CD4-positive, alpha-beta T cell (primary cell): ENCODE measurements around the gene PGLYRP4. TPM values are rescaled to one million over a fixed set of nuclear protein-coding genes. Genes with fewer than 3 reads are reported as not detected.
A peak's percentile ranks its signal among the peaks of the same experiment; 100 is the strongest.

Experiments used
- ATAC-seq: fragments of 200-7000 bp; cut with Tn5 transposase; one replicate; pipeline ENCODE4 v1.10.0; 2022; ENCODE audit warnings: mild to moderate bottlenecking; ENCODE audit not compliant: poor library complexity
- CTCF ChIA-PET: fragments of 350-600 bp; sonication (Branson Sonifier 250); formaldehyde crosslinking; loops from one replicate; lab custom pipeline; 2021; ENCODE audit warnings: antibody characterized with exemption, inconsistent platforms; lab: Charles Lee
- POLR2A ChIA-PET: fragments of 350-600 bp; sonication (Branson Sonifier 250); formaldehyde crosslinking; loops from one replicate; lab custom pipeline; 2021; ENCODE audit warnings: antibody characterized with exemption, inconsistent platforms; lab: Charles Lee
- DNase-seq, 14 experiments: peaks; one replicate each; pipeline ENCODE4 v3.0.0-alpha.2; 2013 to 2020; ENCODE audit warnings: mixed read lengths in 2 of 14
- H3K27ac ChIP-seq, 2 donors: one replicate each; pipeline versions ENCODE4 v1.5.1 to v1.7.0; 2013; ENCODE audit warnings: low read length in 2 of 2, low read depth in 1 of 2, mild to moderate bottlenecking in 1 of 2
- H3K27me3 ChIP-seq, 2 experiments: 1 replicate in 1 of 2; 2 replicates in 1 of 2; pipeline versions ENCODE4 v1.6.1 to v1.7.0; 2013; ENCODE audit warnings: low read length in 2 of 2, control low read depth in 1 of 2, mild to moderate bottlenecking in 1 of 2, moderate library complexity in 1 of 2; ENCODE audit not compliant: insufficient read depth in 2 of 2, control insufficient read depth in 1 of 2
- H3K36me3 ChIP-seq: one replicate; pipeline ENCODE4 v1.6.1; 2013; ENCODE audit warnings: low read length, control low read depth; ENCODE audit not compliant: insufficient read depth
- H3K4me1 ChIP-seq: one replicate; pipeline ENCODE4 v1.6.1; 2013; ENCODE audit warnings: low read length, control low read depth; ENCODE audit not compliant: insufficient read depth
- H3K4me3 ChIP-seq: one replicate; pipeline ENCODE4 v1.5.1; 2013; ENCODE audit warnings: mild to moderate bottlenecking, low read length, moderate library complexity
- H3K9me3 ChIP-seq, 2 experiments: 1 replicate in 1 of 2; 2 replicates in 1 of 2; pipeline versions ENCODE4 v1.6.1 to v1.7.0; 2013; ENCODE audit warnings: low read length in 2 of 2, mild to moderate bottlenecking in 2 of 2, control low read depth in 1 of 2, moderate library complexity in 1 of 2; ENCODE audit not compliant: control insufficient read depth in 1 of 2, insufficient read depth in 1 of 2
- H3K27ac Mint-ChIP-seq: one replicate; pipeline ENCODE4 v1.8.0; 2020; ENCODE audit warnings: mixed read lengths
- H3K27me3 Mint-ChIP-seq: one replicate; pipeline ENCODE4 v1.8.0; 2021; ENCODE audit warnings: mixed read lengths
- H3K36me3 Mint-ChIP-seq: one replicate; pipeline ENCODE4 v1.8.0; 2021; ENCODE audit warnings: low read depth, mixed read lengths
- H3K4me1 Mint-ChIP-seq: one replicate; pipeline ENCODE4 v1.8.0; 2021; ENCODE audit warnings: low read depth, mixed read lengths
- H3K4me3 Mint-ChIP-seq: one replicate; pipeline ENCODE4 v1.8.0; 2020; ENCODE audit warnings: mild to moderate bottlenecking, mixed read lengths
- H3K9me3 Mint-ChIP-seq: one replicate; pipeline ENCODE4 v1.8.0; 2020; ENCODE audit warnings: mixed read lengths
- intact Hi-C, 2 experiments: fragments of 100-400 bp; cut with DNase I in 1 of 2; cut with micrococcal nuclease in 1 of 2; formaldehyde crosslinking; loops; one replicate each; pipeline versions ENCODE4 v1.15.1 to v1.9.0; 2023 to 2025; cut with DNase I, micrococcal nuclease
- total RNA-seq, 174 experiments: library from RNA in 2 of 174; stranded (reverse) in 2 of 174; gene quantifications; one replicate each; pipeline ENCODE4 v1.2.3 and lab custom pipeline; 2021 to 2026
- TF ChIP-seq, protein P1 (sequence below): fragments of 200-600 bp; IDR thresholded peaks from one replicate; pipeline ENCODE4 v1.8.0; 2022; ENCODE audit warnings: antibody characterized with exemption, mild to moderate bottlenecking

Gene PGLYRP4
- total RNA-seq, 2 experiments from 2014 or later: not detected

- Mint-ChIP-seq H3K27me3 (peaks cover 5% of the 10 kb centered on the region), H3K4me3 (no peak overlapping the region), H3K9me3 (no peaks in the 10 kb centered on the region), H3K4me1 (no peaks in the 10 kb centered on the region), H3K36me3 (no peaks in the 10 kb centered on the region), H3K27ac (no peak overlapping the region)
- Histone ChIP-seq H3K36me3 (no peaks in the 10 kb centered on the region), H3K4me3 (no peak overlapping the region), H3K27ac (no peak overlapping the region), H3K4me1 (no peaks in the 10 kb centered on the region), H3K9me3 (no peaks in the 10 kb centered on the region), H3K27me3 (peaks cover 6 to 8% of the 10 kb centered on the region in 2 experiments)
- CTCF ChIA-PET: no interaction called here
- DNase-seq: no peak
- ATAC-seq: no peak
- POLR2A ChIA-PET: no interaction called here
- intact Hi-C loops: no loop called here
- TF ChIP-seq, protein P1, sequence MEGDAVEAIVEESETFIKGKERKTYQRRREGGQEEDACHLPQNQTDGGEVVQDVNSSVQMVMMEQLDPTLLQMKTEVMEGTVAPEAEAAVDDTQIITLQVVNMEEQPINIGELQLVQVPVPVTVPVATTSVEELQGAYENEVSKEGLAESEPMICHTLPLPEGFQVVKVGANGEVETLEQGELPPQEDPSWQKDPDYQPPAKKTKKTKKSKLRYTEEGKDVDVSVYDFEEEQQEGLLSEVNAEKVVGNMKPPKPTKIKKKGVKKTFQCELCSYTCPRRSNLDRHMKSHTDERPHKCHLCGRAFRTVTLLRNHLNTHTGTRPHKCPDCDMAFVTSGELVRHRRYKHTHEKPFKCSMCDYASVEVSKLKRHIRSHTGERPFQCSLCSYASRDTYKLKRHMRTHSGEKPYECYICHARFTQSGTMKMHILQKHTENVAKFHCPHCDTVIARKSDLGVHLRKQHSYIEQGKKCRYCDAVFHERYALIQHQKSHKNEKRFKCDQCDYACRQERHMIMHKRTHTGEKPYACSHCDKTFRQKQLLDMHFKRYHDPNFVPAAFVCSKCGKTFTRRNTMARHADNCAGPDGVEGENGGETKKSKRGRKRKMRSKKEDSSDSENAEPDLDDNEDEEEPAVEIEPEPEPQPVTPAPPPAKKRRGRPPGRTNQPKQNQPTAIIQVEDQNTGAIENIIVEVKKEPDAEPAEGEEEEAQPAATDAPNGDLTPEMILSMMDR: no peak
These were observed 38.4 kb upstream of the PGLYRP4 start for GRCh38 chr1:153387001-153387400.

DNA sequence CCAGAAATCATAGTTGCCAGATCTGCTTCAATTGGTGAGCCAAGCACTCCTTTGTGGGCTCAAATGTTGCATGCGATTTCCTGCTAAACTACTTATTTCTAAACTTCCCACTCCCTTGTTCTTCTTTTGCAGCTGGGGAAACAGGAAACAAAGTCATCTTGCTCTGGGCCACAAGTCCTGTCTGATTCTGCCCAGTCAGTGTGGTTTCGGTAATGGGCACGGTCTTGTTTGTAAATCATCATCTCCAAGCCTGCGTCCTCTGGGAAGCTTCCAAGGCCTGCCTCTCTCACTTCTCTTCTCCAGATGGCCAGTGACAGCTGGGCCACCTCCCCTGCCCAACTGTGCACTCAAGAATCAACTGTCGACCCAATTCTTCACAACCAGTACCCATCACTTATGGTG lies 37.9 kb upstream of the PGLYRP4 start:
- Mint-ChIP-seq H3K36me3 (no peaks in the 10 kb centered on the region), H3K27ac (no peak overlapping the region), H3K27me3 (peaks cover 7% of the 10 kb centered on the region), H3K4me3 (no peak overlapping the region), H3K9me3 (no peaks in the 10 kb centered on the region), H3K4me1 (no peaks in the 10 kb centered on the region)
- no peak overlapping the region for H3K27ac ChIP-seq
- ATAC-seq (no peak), DNase-seq (peak in 3 of 14 experiments; percentile 11 to 56 (median 51))
- CTCF ChIA-PET: no interaction called here
- no peak overlapping the region for H3K4me3 ChIP-seq
- intact Hi-C loops: no loop called here
- H3K9me3 ChIP-seq: no peaks in the 10 kb centered on the region
- H3K36me3 ChIP-seq: no peaks in the 10 kb centered on the region
- peaks cover 6 to 7% of the 10 kb centered on the region in 2 experiments for H3K27me3 ChIP-seq
- POLR2A ChIA-PET: no interaction called here
- TF ChIP-seq, protein P1: no peak
- H3K4me1 ChIP-seq: no peaks in the 10 kb centered on the region

DNA sequence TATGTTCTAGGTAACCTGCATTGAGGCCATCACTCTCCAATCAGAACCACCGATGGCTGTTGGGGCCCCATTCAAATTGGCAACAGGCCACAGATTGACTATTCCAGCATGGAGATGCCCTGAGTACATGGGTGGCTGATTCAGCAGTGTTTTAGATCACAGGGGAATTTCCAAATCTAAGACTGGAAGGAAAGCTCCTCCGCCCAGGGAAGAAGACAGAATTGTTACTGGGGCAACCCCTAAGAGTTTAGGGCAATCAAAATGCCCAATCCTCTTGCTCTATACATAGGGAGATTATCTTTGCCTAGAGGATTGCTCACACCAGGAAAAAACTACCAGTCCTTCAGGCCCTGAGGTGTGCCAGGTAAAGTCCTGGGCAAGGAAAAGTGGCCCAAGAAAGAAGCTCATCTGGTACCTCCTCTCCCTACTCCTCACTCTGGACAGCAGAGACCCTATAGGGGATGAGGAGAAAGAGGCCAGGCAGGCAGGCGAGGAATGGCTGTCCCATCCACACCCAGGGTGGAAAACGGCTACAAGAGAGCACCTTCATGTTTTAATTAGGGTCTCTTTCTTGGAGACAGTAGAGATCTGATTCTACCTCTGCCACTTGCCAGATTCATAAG lies 36.4 kb upstream of the PGLYRP4 start:
- ATAC-seq (no peak), DNase-seq (peak in 1 of 14 experiments; percentile 37)
- Mint-ChIP-seq H3K4me1 (no peaks in the 10 kb centered on the region), H3K9me3 (peaks cover 2% of the 10 kb centered on the region), H3K4me3 (no peak overlapping the region), H3K27ac (no peak overlapping the region), H3K36me3 (no peaks in the 10 kb centered on the region), H3K27me3 (peaks cover 11% of the 10 kb centered on the region)
- Histone ChIP-seq H3K9me3 (peaks cover 0 to 9% of the 10 kb centered on the region in 2 experiments), H3K27ac (no peak overlapping the region), H3K27me3 (peaks cover 0 to 2% of the 10 kb centered on the region in 2 experiments), H3K36me3 (no peaks in the 10 kb centered on the region), H3K4me3 (no peak overlapping the region), H3K4me1 (no peaks in the 10 kb centered on the region)
- ChIA-PET POLR2A (no interaction called here), CTCF (no interaction called here)
- intact Hi-C loops: no loop called here
- TF ChIP-seq, protein P1: no peak
